CD4-positive, CD25-positive, alpha-beta regulatory T cell (primary cell): ENCODE data around the gene APOL4. TPM values are rescaled to one million over a fixed set of nuclear protein-coding genes. Genes with fewer than 3 reads are reported as not detected.
A peak's percentile ranks its signal among the peaks of the same experiment; 100 is the strongest.
"Not testable (repeated sequence)": the region's sequence is repeated elsewhere in the genome, so short reads cannot be mapped to it uniquely, and the experiment has no call there.

Experiments used
- ATAC-seq, 2 donors: fragments of 150-1000 bp; cut with Tn5 transposase; one replicate each; pipeline ENCODE4 v1.10.0; 2021; ENCODE audit warnings: low read depth in 2 of 2, moderate number of reproducible peaks in 2 of 2, moderate library complexity in 1 of 2
- DNase-seq, 3 donors: peaks; one replicate each; pipeline versions ENCODE4 v3.0.0 to v3.0.0-alpha.2; 2012 to 2022; ENCODE audit warnings: mixed read lengths in 1 of 3
- H3K27ac ChIP-seq: one replicate; pipeline ENCODE4 v1.7.0; 2013; ENCODE audit warnings: mild to moderate bottlenecking, low read length; ENCODE audit not compliant: insufficient read depth, poor library complexity, severe bottlenecking
- H3K27me3 ChIP-seq: one replicate; pipeline ENCODE4 v1.7.0; 2013; ENCODE audit warnings: low read length; ENCODE audit not compliant: control insufficient read depth, insufficient read depth
- H3K36me3 ChIP-seq: one replicate; pipeline ENCODE4 v1.7.0; 2013; ENCODE audit warnings: mild to moderate bottlenecking, low read length, moderate library complexity; ENCODE audit not compliant: control insufficient read depth, insufficient read depth
- H3K4me1 ChIP-seq: 2 replicates; pipeline ENCODE4 v1.7.0; 2013; ENCODE audit warnings: mild to moderate bottlenecking, low read length; ENCODE audit not compliant: insufficient read depth, control insufficient read depth, poor library complexity, severe bottlenecking
- H3K4me3 ChIP-seq: one replicate; pipeline ENCODE4 v1.7.0; 2013; ENCODE audit warnings: low read depth, mild to moderate bottlenecking, low read length, moderate library complexity
- H3K9me3 ChIP-seq, 2 experiments: 1 replicate in 1 of 2; 2 replicates in 1 of 2; pipeline ENCODE4 v1.7.0; 2013; ENCODE audit warnings: low read length in 2 of 2, mild to moderate bottlenecking in 1 of 2, moderate library complexity in 1 of 2; ENCODE audit not compliant: control insufficient read depth in 2 of 2
- H3K27ac Mint-ChIP-seq, 3 donors: one replicate each; pipeline ENCODE4 v1.8.0; 2020 to 2022; ENCODE audit warnings: mild to moderate bottlenecking in 3 of 3, mixed read lengths in 3 of 3, moderate library complexity in 2 of 3
- H3K27me3 Mint-ChIP-seq: one replicate; pipeline ENCODE4 v1.8.0; 2022; ENCODE audit warnings: mild to moderate bottlenecking, mixed read lengths
- H3K36me3 Mint-ChIP-seq: one replicate; pipeline ENCODE4 v1.8.0; 2020; ENCODE audit warnings: mixed read lengths
- H3K4me1 Mint-ChIP-seq, 4 donors: one replicate each; pipeline ENCODE4 v1.8.0; 2020 to 2022; ENCODE audit warnings: mixed read lengths in 4 of 4, mild to moderate bottlenecking in 1 of 4
- H3K4me3 Mint-ChIP-seq, 4 donors: one replicate each; pipeline ENCODE4 v1.8.0; 2020 to 2022; ENCODE audit warnings: mild to moderate bottlenecking in 4 of 4, mixed read lengths in 4 of 4, moderate library complexity in 3 of 4
- H3K9me3 Mint-ChIP-seq, 7 donors: one replicate each; pipeline ENCODE4 v1.8.0; 2020 to 2022; ENCODE audit warnings: mixed read lengths in 7 of 7, mild to moderate bottlenecking in 3 of 7, moderate library complexity in 2 of 7
- polyA plus RNA-seq, 4 donors: library from polyadenylated mRNA; unstranded; fragments of 300-500 nt; fragmentation: Illumina TruSeq; gene quantifications; one replicate each; pipeline ENCODE4 v1.2.3, GENCODE V29; 2021
- total RNA-seq: library from RNA; stranded (reverse); gene quantifications from one replicate; pipeline ENCODE4 v1.2.3, GENCODE V29; 2022

APOL4 gene
- total and polyA plus RNA-seq, 5 donors from 2014 or later: not detected

GRCh38 chr22:36204001-36204631, 2.5 kb upstream of the APOL4 start:
- no peaks in the 10 kb centered on the region for H3K27me3 ChIP-seq
- H3K27ac Mint-ChIP-seq: no peak overlapping the region
- H3K27ac ChIP-seq: no peak overlapping the region
- H3K27me3 Mint-ChIP-seq: peaks cover 20% of the 10 kb centered on the region
- no peaks in the 10 kb centered on the region for H3K36me3 Mint-ChIP-seq
- peaks cover 0 to 6% (median 3%) of the 10 kb centered on the region in 7 donors for H3K9me3 Mint-ChIP-seq
- ATAC-seq: no peak
- H3K4me3 Mint-ChIP-seq: no peak overlapping the region
- H3K9me3 ChIP-seq: peaks cover 0 to 2% of the 10 kb centered on the region in 2 experiments
- no peaks in the 10 kb centered on the region for H3K4me1 ChIP-seq
- H3K4me1 Mint-ChIP-seq: no peaks in the 10 kb centered on the region
- DNase-seq: no peak
- H3K36me3 ChIP-seq: no peaks in the 10 kb centered on the region
- no peak overlapping the region for H3K4me3 ChIP-seq

- DNase-seq, H3K4me1 ChIP-seq, H3K4me3 ChIP-seq, ATAC-seq, H3K27ac ChIP-seq, H3K4me3 Mint-ChIP-seq, H3K9me3 ChIP-seq, H3K27ac Mint-ChIP-seq, H3K27me3 ChIP-seq, H3K9me3 Mint-ChIP-seq, H3K36me3 ChIP-seq, H3K4me1 Mint-ChIP-seq, H3K36me3 Mint-ChIP-seq: not testable (repeated sequence)
- peaks cover 15% of the 10 kb centered on the region for H3K27me3 Mint-ChIP-seq
Measured at GRCh38 chr22:36203441-36203840, 1.8 kb upstream of the APOL4 start.

- H3K27ac ChIP-seq, H3K36me3 ChIP-seq, H3K9me3 ChIP-seq, H3K27me3 ChIP-seq, H3K4me3 Mint-ChIP-seq, DNase-seq, H3K4me3 ChIP-seq, H3K9me3 Mint-ChIP-seq, H3K4me1 ChIP-seq, H3K27me3 Mint-ChIP-seq, ATAC-seq, H3K36me3 Mint-ChIP-seq, H3K4me1 Mint-ChIP-seq, H3K27ac Mint-ChIP-seq: not testable (repeated sequence)
Measured at GRCh38 chr22:36202906-36203305, 1.3 kb upstream of the APOL4 start.

- peaks cover 0 to 10% (median 4%) of the 10 kb centered on the region in 4 donors for H3K4me1 Mint-ChIP-seq
- H3K27ac ChIP-seq, H3K27ac Mint-ChIP-seq: not testable (repeated sequence)
Measured at GRCh38 chr22:36201025-36201424, 584 bp downstream of the APOL4 start.

DNA sequence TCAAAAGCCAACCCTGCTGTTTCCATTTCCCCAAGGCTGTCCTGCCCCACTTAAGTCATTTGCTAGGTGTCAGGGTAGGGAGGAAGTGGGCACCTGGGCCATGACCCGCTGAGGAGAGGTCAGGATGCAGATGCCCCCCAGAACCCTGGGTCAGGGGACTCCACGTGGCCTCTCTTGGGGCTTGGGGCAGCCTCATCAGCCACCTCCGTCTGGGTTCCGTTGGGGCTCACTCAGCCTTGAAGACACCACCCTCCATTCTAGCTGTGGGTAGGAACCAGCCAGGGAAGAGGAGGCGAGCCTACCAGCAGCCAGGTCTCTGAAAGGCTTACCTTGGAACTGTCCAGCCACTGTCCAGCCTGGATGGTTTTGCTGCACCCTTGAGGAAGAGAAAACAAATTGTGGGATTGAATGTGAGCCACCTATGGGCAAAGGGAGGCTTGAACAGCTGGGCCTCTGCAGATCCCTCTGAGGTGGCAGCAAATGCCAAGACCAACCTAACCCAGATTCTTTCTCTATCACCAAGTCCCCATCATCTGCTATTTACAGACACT, 2.5 kb downstream of the APOL4 start:
- H3K36me3 ChIP-seq: no peaks in the 10 kb centered on the region
- Mint-ChIP-seq H3K27ac (no peak overlapping the region), H3K27me3 (peaks cover 10% of the 10 kb centered on the region), H3K36me3 (no peaks in the 10 kb centered on the region), H3K9me3 (no peaks in the 10 kb centered on the region), H3K4me3 (no peak overlapping the region), H3K4me1 (peaks cover 0 to 14% (median 4%) of the 10 kb centered on the region in 4 donors)
- H3K4me3 ChIP-seq: no peak overlapping the region
- DNase-seq (no peak), ATAC-seq (no peak)
- H3K27me3 ChIP-seq: no peaks in the 10 kb centered on the region
- H3K4me1 ChIP-seq: no peaks in the 10 kb centered on the region
- no peak overlapping the region for H3K27ac ChIP-seq
- no peaks in the 10 kb centered on the region for H3K9me3 ChIP-seq

More at GRCh38 chr22:36201025-36201424, 584 bp downstream of the APOL4 start:
- H3K4me3 ChIP-seq, H3K27me3 Mint-ChIP-seq, H3K4me3 Mint-ChIP-seq, H3K9me3 ChIP-seq, H3K36me3 ChIP-seq, H3K9me3 Mint-ChIP-seq, DNase-seq, H3K4me1 ChIP-seq, ATAC-seq, H3K36me3 Mint-ChIP-seq, H3K27me3 ChIP-seq: not testable (repeated sequence)

DNA sequence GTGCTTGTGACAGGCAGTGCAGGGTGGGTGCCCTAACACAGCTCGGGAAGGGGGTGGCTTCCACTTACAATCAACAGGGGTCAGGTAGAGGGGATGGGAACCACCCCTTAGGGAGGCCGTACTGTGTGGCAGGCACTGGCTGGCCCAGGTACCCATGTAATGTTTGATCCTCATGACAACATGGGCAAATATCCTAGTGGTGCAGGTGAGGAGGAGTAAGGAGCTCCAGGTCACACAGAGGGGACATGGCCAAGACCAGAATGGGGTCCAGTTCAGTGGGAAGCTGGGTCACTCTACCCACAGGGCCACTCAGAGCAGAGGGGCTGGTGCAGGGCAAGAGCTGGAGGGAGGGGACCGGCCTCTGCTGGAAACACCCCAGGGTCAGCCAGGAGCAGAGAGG, 3.1 kb downstream of the APOL4 start:
- no peaks in the 10 kb centered on the region for H3K36me3 ChIP-seq
- Mint-ChIP-seq H3K36me3 (no peaks in the 10 kb centered on the region), H3K4me3 (no peak overlapping the region), H3K27ac (no peak overlapping the region), H3K9me3 (no peaks in the 10 kb centered on the region), H3K4me1 (peaks cover 0 to 14% (median 4%) of the 10 kb centered on the region in 4 donors), H3K27me3 (peaks cover 10% of the 10 kb centered on the region)
- H3K4me1 ChIP-seq: no peaks in the 10 kb centered on the region
- no peaks in the 10 kb centered on the region for H3K9me3 ChIP-seq
- H3K27ac ChIP-seq: no peak overlapping the region
- no peak overlapping the region for H3K4me3 ChIP-seq
- no peak for DNase-seq
- ATAC-seq: no peak
- no peaks in the 10 kb centered on the region for H3K27me3 ChIP-seq

- Histone ChIP-seq H3K4me3 (no peak overlapping the region), H3K9me3 (no peaks in the 10 kb centered on the region), H3K36me3 (no peaks in the 10 kb centered on the region), H3K4me1 (no peaks in the 10 kb centered on the region), H3K27ac (no peak overlapping the region), H3K27me3 (no peaks in the 10 kb centered on the region)
- H3K36me3 Mint-ChIP-seq: no peaks in the 10 kb centered on the region
- H3K27ac Mint-ChIP-seq: peak overlapping the region in 2 of 3 donors; percentile 30 to 60
- ATAC-seq (no peak), DNase-seq (peak in 1 of 3 donors; percentile 29)
- H3K4me3 Mint-ChIP-seq: no peak overlapping the region
- H3K27me3 Mint-ChIP-seq: peaks cover 10% of the 10 kb centered on the region
- H3K4me1 Mint-ChIP-seq: peaks cover 0 to 14% (median 4%) of the 10 kb centered on the region in 4 donors
- no peaks in the 10 kb centered on the region for H3K9me3 Mint-ChIP-seq
Measured at GRCh38 chr22:36197514-36198146, 4.0 kb downstream of the APOL4 start.

- Histone ChIP-seq H3K27me3 (no peaks in the 10 kb centered on the region), H3K4me1 (no peaks in the 10 kb centered on the region), H3K9me3 (no peaks in the 10 kb centered on the region), H3K36me3 (no peaks in the 10 kb centered on the region), H3K4me3 (no peak overlapping the region), H3K27ac (no peak overlapping the region)
- Mint-ChIP-seq H3K4me3 (no peak overlapping the region), H3K9me3 (no peaks in the 10 kb centered on the region), H3K36me3 (no peaks in the 10 kb centered on the region), H3K4me1 (peaks cover 0 to 14% (median 4%) of the 10 kb centered on the region in 4 donors), H3K27me3 (peaks cover 10% of the 10 kb centered on the region), H3K27ac (peak overlapping the region in 1 of 3 donors; percentile 60)
- ATAC-seq (peak in 1 of 2 donors; percentile 14), DNase-seq (no peak)
Measured at GRCh38 chr22:36197065-36197440, 4.6 kb downstream of the APOL4 start.
